Measurements from ENCODE around the gene BMPR1B.
"Not testable (repeated sequence)": the region's sequence is repeated elsewhere in the genome, so short reads cannot be mapped to it uniquely, and the experiment has no call there.

The BMPR1B gene

DNA sequence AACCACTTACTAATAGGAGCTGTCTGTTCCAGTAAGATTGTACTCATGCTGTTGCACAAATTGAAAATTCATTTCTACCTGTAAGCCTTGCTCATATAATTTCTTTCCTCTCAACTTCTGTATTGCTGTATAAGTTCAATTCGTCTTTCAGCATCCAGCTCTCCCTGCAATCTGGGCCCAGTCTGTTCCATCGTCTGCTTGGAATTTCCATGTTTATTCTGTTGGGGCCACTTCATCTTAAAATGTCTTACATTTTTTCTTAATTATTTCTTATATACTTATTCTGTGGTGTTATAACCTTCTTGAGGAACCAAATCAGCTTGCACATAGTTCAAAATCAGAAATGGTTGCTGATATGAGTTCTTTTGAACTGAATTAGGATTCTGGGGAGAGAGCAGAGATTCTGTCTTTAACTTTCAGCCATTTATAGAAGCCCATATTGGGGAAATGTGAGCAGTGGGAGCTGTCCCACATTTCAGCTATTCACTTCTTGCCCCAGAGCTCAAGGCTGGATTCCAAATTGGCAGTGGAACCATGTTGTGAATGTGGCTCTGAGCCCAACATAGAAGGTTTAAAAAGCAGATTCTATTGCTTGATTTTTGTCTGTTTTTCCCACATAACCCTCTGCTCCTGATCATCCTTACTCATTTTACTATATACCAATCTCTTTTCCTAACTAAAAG lies 291.9 kb downstream of the BMPR1B start:
- Histone ChIP-seq H3K36me3 (no peaks in the 10 kb centered on the region), H4K20me1 (no peaks in the 10 kb centered on the region; a peak in 1 of 22 replicates)

GRCh38 chr4:95050980-95051701 lies 293.4 kb downstream of the BMPR1B start:
- Histone ChIP-seq H4K20me1 (no peaks in the 10 kb centered on the region), H3K9ac (no peak overlapping the region), H3K27me3 (no peaks in the 10 kb centered on the region), H3K27ac (no peak overlapping the region), H3K9me3 (replicated peaks in 1 of 11) (no peaks in the 10 kb centered on the region), H3K36me3 (no peaks in the 10 kb centered on the region), H3K4me1 (no peaks in the 10 kb centered on the region), H3K4me2 (no peak overlapping the region), H3K4me3 (no peak overlapping the region)
- TF ChIP-seq Cebpa-rat (IDR thresholded peaks at IDR 0.05): no peak

More for the DNA sequence above, 291.9 kb downstream of the BMPR1B start:
- Histone ChIP-seq H3K4me2 (no peak overlapping the region), H3K27me3 (no peaks in the 10 kb centered on the region), H3K9ac (no peak overlapping the region), H3K9me3 (replicated peaks in 1 of 11) (no peaks in the 10 kb centered on the region), H3K4me1 (no peaks in the 10 kb centered on the region), H3K27ac (no peak overlapping the region), H3K4me3 (no peak overlapping the region)
- no peak for TF ChIP-seq Cebpa-rat (IDR thresholded peaks at IDR 0.05)

- H3K4me3 ChIP-seq: no peak overlapping the region
Measured at GRCh38 chr4:95051702-95052020, 293.9 kb downstream of the BMPR1B start.

GRCh38 chr4:95058991-95059390 lies 301.2 kb downstream of the BMPR1B start:
- H3K27me3 ChIP-seq: no peaks in the 10 kb centered on the region
- no peaks in the 10 kb centered on the region for H3K36me3 ChIP-seq
- peak overlapping the region in 1 of 11 experiments; percentile 12; a peak in 1 of 22 replicates for H3K4me2 ChIP-seq
- H3K9me3 ChIP-seq (replicated peaks in 1 of 11): peaks cover 0 to 8% (median 0%) of the 10 kb centered on the region in 11 experiments; a peak in 2 of 22 replicates
- no peak for TF ChIP-seq Cebpa-rat (IDR thresholded peaks at IDR 0.05)
- H4K20me1 ChIP-seq: no peaks in the 10 kb centered on the region
- peaks cover 10 to 25% (median 16%) of the 10 kb centered on the region in 10 experiments for H3K4me1 ChIP-seq
- H3K9ac ChIP-seq: no peak overlapping the region
- no peak overlapping the region for H3K27ac ChIP-seq
- no peak overlapping the region for H3K4me3 ChIP-seq

More at GRCh38 chr4:95051702-95052020, 293.9 kb downstream of the BMPR1B start:
- Histone ChIP-seq H3K4me2 (no peak overlapping the region), H3K36me3 (no peaks in the 10 kb centered on the region), H3K4me1 (no peaks in the 10 kb centered on the region), H3K9me3 (replicated peaks in 1 of 11) (no peaks in the 10 kb centered on the region), H4K20me1 (no peaks in the 10 kb centered on the region), H3K27me3 (no peaks in the 10 kb centered on the region), H3K27ac (no peak overlapping the region), H3K9ac (no peak overlapping the region)
- TF ChIP-seq Cebpa-rat (IDR thresholded peaks at IDR 0.05): no peak

DNA sequence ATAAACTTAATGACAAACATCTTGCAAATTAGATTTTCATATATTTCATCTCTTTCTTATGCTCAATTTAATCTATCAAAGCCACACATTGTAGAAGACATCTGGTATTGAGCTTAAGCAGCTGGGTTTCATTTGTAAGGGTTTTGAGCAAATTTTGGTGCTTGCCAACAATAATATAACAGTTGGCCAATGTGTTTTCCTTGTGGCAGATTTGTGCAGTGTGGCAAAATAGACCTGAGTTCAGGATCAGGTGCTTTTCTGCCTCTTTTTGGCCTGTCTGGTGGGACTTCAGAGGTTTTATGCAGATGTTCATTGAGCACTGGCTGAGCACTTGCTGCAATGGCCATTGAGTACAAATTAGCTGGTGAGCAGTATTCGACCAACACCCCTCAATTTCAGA lies 301.9 kb downstream of the BMPR1B start:
- Histone ChIP-seq H3K27me3 (no peaks in the 10 kb centered on the region), H3K4me3 (no peak overlapping the region), H3K9ac (no peak overlapping the region), H3K9me3 (replicated peaks in 1 of 11) (peaks cover 0 to 8% (median 0%) of the 10 kb centered on the region in 11 experiments; a peak in 2 of 22 replicates), H3K4me2 (peak overlapping the region in 1 of 11 experiments; percentile 4; a peak in 2 of 22 replicates), H4K20me1 (no peaks in the 10 kb centered on the region), H3K27ac (no peak overlapping the region), H3K36me3 (no peaks in the 10 kb centered on the region), H3K4me1 (peaks cover 10 to 25% (median 16%) of the 10 kb centered on the region in 10 experiments)
- no peak for TF ChIP-seq Cebpa-rat (IDR thresholded peaks at IDR 0.05)

GRCh38 chr4:95061220-95061619 lies 303.5 kb downstream of the BMPR1B start:
- H3K4me2 ChIP-seq: peak overlapping the region; percentile 26 to 66 (median 50); a peak in 21 of 22 replicates
- H3K27ac ChIP-seq: peak overlapping the region in 9 of 11 experiments; percentile 12 to 42 (median 39); a peak in 12 of 22 replicates
- H4K20me1 ChIP-seq: no peaks in the 10 kb centered on the region
- no peaks in the 10 kb centered on the region for H3K27me3 ChIP-seq
- H3K36me3 ChIP-seq: no peaks in the 10 kb centered on the region
- peaks cover 0 to 8% (median 0%) of the 10 kb centered on the region in 11 experiments; a peak in 2 of 22 replicates for H3K9me3 ChIP-seq (replicated peaks in 1 of 11)
- peaks cover 10 to 25% (median 16%) of the 10 kb centered on the region in 10 experiments for H3K4me1 ChIP-seq
- TF ChIP-seq Cebpa-rat (IDR thresholded peaks at IDR 0.05): no peak
- no peak overlapping the region for H3K9ac ChIP-seq
- no peak overlapping the region for H3K4me3 ChIP-seq

GRCh38 chr4:95061801-95062200 lies 304.0 kb downstream of the BMPR1B start:
- Histone ChIP-seq H3K27ac (peak overlapping the region in 10 of 11 experiments; percentile 12 to 42 (median 34); a peak in 12 of 22 replicates), H3K4me1 (peaks cover 10 to 25% (median 16%) of the 10 kb centered on the region in 10 experiments), H3K4me2 (peak overlapping the region; percentile 26 to 66 (median 50); a peak in 20 of 22 replicates)
- H3K9me3 ChIP-seq (replicated peaks in 1 of 11); H4K20me1 ChIP-seq; H3K27me3 ChIP-seq; H3K4me3 ChIP-seq; H3K36me3 ChIP-seq; H3K9ac ChIP-seq: not testable (repeated sequence)

- Histone ChIP-seq H3K9me3 (replicated peaks in 1 of 11) (peaks cover 0 to 8% (median 0%) of the 10 kb centered on the region in 11 experiments; a peak in 2 of 22 replicates), H3K4me2 (no peak overlapping the region), H4K20me1 (no peaks in the 10 kb centered on the region), H3K4me3 (no peak overlapping the region), H3K36me3 (no peaks in the 10 kb centered on the region), H3K27ac (no peak overlapping the region), H3K4me1 (peaks cover 8 to 12% (median 10%) of the 10 kb centered on the region in 10 experiments), H3K9ac (no peak overlapping the region), H3K27me3 (no peaks in the 10 kb centered on the region)
- no peak for TF ChIP-seq Cebpa-rat (IDR thresholded peaks at IDR 0.05)
Measured at GRCh38 chr4:95066050-95066449, 308.3 kb downstream of the BMPR1B start.

DNA sequence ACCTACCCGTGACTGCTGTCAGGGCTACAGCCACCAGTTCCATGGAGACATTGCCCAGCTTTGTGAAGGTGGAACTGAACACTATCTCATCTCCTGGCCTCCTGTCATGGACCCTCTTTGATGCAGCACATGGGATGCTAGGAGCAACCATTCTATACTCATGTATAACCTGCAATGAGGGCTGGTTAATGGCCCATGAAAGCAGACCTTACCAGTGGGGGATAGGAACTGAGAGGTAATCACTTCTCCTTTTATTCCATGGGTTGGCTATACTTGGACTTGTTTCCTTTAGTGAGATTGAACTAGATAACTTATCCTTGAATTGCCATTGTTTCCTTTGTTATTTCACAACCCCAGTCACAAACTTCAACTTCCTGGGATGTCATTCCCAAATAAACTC lies 310.6 kb downstream of the BMPR1B start:
- Histone ChIP-seq H3K9me3 (replicated peaks in 1 of 11) (no peaks in the 10 kb centered on the region), H3K4me2 (no peak overlapping the region), H3K4me3 (no peak overlapping the region), H3K4me1 (no peaks in the 10 kb centered on the region), H3K27ac (no peak overlapping the region), H4K20me1 (no peaks in the 10 kb centered on the region), H3K27me3 (no peaks in the 10 kb centered on the region), H3K9ac (no peak overlapping the region), H3K36me3 (no peaks in the 10 kb centered on the region)
- no peak for TF ChIP-seq Cebpa-rat (IDR thresholded peaks at IDR 0.05)

All from BLaER1 treated with 17β-estradiol and CSF1 and Interleukin-3, amounts not matched to agents 10 nM and 100 nM (cell line).